ENCODE measurements around the gene CACNA1H.

The CACNA1H gene

DNA sequence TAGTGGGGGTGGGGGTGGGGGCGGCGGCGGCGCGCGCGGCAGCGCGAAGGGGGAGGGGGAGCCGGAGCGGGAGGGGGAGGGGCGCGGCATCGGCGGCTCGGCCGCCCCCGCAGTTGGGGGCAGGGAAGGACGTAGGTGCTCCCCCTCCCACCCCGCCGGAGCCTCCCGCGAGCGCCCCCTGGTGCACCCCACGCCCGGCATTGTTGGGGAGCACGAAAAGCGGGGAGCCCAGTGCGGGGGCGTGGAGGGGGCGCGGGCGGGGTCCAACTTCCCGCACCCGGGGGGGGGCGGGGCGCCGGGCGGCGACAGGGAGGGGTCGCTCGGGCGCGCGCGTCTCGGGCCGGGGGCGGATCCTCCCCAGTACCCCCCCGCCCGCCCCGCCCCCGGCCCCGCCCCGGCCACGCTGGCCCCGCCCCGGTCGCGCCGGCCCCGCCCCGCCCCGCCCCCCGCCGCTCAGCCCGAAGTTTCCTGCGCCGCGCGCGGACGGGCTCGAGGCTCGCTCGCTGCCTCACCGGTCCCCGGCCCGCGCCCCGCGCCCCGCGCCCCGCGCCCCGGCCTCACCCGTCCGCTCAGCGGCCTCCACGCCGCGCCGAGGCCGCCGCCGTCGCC lies at the start of gene CACNA1H:
Gene CACNA1H (plus strand): TSS at position 456 of the 609 bp plus-strand sequence. CDS start 632 bp downstream, outside the sequence.
- DNase-seq = no peak

DNA sequence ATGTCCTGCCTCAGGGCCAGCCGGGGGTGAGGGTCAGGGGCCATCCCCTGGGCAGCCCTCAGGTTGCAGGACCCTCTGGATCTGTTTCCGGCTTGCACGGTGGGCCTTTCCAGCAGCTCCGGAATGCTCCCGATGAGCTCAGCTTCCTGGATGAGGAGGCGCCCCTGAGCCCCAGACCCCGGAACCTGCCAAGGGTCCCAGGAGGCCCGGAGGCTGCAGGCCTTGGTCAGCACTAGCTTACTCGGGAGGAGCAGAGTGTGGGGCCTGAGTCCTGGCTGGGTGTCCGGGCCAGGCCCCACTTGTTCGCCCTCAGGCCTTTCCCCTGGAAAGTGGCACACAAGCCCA lies 49.3 kb upstream of the CACNA1H start:
- no peak for DNase-seq

DNA sequence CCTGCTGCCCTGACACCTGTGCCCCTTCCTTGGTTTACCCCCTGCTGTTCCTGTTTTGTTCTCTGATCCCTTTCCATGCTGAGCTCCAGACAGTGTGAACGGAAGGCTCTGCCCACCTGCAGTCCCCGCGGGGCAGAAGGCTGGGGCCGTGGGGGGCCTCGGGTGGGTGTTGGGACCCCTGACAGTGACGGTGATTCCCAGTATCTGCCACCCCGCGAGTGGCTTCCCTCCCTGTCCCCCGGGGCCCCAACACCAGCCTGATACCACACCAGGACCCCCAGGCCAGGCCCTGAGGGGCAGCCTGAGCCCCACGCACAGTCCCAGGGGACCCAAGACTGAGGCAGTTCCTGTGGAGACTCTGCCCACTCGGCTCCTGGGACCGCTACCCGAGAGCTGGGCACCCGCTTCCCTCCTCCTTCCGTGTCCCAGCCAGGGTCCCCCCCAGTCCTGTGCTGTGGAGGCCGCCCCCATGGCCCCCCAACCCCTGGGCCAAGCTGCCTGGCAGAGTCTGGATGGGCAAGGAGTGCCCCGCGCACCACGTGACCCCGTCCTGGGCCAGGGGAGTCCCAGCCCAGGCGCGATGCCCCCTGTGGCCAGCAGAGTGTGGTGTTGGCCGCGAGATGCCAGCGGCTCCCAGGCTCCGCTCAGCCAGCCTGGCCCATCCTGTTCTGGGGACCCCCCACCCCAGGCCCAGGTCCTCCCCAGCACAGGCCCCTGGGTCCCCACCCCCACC lies 46.9 kb upstream of the CACNA1H start:
- DNase-seq = peak; percentile 55

DNA sequence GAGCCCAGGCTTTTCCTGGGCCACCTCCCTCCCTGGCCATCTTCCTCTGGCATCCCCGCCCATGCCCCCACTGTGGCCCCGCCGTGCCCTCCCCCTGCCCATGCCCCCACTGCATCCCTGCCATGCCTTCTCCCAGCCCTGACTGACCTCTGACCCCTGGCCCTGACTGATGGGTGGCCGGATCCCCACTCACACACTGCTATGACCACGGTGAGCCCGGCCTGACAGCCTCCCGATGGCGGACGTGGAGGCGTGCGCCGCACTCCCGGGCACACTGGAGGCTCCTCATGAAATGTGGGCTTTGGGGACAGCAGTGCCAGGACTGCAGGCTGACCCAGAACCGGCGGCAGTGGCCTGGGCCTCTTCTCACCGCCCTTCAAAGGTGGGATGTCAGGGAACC lies 46.2 kb upstream of the CACNA1H start:
- DNase-seq = no peak

DNA sequence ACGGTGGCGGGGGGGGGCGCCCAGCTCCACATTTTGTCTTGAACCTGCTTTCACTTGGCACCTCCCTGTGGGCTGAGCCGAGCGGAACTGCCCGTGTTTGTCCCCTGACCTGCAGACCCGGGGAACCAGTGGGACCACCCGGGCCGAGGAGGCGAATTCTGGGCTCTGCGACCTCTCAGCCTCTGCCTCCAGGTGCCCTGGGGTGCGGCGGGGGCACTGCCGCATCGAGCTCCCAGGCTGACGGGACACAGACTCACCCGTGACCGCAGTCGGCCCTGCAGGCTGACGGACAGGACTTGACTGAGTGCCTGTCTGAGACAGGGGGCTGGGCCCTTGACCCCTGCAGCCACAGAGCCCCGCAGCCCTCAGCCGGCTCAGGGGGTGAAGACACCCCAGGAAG lies 45.8 kb upstream of the CACNA1H start:
- no peak for DNase-seq

DNA sequence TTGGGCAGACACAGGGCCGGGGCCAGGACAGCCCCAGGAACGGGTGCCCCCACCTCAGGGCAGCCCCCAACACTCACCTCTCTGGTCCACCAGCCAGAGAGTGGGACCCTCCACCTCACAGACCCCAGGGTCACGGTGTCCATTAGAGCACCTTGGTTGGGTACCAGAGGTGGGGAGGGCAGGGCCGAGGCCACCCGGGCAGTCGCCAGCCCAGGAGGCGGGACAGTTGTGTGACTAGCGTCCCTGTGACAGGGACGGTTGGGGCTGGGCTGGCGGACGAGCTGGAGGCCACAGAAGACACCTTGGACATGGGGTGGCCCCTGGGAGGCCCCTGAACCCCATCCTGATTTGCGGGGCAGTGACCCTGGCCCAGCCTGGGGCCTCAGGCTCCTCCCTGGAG lies 45.2 kb upstream of the CACNA1H start:
- DNase-seq = no peak

DNA sequence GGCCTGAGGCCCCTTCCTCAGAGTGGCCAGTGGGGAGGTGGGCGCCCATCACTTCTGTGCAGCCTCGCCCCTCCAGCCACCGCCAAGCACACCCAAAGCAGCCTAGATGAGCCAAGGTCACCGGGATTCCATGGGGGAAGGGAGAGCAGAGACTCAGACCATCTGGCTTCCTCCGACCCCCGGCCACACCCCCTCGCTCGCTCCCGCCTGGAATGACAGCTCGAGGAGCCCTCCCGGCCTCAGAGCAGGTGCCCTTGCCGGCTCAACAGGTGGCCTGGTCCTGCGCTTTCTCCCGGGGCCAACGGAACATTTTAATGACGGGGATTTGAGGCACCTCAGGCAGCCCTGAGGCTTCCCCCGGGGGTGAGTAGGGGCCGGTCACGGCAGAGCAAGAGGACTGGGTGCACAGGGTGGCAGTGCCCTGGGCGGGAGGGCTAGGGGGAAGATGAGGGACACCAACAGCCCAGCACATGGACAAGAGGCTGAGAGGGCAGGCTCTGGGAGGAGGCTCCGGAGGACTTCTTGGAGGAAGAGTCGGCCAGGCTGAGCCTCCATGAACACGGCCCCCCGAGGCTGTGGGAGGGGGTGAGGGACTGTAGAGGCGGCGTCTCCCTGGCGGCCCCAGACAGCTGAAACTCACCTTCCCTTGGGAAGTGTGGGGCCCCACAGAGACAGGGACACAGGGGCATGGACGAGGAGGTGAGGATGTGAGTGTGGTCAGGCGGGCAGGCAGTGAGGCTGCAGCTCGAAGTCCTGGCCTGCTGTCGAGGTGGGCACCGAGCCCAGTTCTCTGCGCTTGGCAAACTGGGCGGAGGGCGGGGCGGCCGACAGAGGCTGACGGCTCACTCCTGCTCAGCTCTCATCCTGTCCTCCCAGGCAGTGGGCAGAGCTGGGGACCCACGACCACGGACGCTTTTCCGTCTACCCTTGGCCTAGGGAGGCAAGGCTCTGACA lies 44.3 kb upstream of the CACNA1H start:
- no peak for DNase-seq

DNA sequence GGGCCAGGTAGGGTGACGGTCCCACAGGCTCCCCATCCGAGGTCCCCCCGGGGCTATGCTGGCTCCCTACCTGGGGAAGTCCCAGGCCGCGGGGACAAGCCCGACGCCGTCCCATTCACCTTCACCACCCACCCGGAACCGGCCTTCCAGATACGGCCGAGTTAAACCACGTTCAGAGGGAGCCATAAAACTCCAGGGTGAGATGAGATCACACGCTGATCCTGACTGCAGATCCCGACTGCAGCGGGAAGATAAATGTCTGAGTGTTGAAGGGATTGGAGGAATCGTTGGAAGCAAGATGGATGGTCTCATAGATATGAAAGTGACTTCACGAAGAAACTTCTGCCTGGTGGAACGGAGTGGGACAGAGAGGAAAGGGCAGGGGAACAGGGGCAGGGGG lies 43.3 kb upstream of the CACNA1H start:
- DNase-seq = no peak

DNA sequence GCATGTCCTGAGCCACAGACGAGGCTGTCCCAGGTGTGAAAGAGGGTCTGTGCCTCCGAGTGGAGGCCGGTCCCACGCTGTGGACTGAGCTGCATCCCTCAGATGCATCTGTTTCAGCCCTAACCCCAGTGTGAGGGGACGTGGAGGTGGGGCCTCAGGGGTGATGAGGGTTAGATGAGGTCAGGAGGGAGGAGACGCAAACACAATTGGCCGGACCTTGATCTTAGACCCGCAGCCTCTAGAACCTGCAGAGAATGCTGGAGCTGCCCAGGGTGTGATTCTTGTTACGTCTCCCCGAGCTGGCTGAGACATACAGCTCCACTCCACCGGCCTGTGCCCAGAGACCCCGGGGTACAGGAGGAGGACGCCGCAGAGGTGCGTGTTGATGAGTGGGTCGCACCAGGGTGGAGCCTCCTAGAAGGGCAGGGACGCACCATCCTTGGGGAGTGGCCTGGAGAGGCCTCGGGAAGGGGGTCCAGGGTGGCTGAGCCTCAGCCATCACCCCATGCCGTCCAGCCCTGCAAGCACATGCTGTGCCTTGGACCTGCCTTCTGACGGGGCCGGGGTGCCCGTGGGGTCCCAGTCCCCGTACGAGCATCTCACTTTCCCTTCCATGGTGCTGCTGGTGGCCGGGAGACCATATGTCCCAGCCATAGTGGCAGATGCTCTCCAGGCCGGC lies 40.3 kb upstream of the CACNA1H start:
- no peak for DNase-seq

DNA sequence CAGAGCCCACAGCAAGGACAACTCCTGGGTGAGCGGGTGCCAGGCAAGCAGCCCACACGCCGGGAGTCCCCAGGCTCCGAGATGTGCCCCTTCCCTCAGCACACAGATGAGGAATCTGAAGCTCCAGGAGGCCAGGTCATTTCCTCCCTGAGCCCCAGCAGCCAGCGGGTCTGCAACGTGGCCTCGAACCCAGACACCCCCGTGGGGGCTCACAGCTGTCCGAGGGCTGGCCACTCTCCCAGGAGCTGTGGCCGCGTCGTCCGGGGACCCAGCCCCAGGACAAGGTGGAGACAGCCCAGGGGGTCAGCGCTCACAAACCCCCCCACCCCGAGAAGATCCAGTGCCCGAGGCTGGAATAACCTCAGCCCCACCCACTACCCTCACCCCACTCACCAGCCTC lies 39.4 kb upstream of the CACNA1H start:
- no peak for DNase-seq

DNA sequence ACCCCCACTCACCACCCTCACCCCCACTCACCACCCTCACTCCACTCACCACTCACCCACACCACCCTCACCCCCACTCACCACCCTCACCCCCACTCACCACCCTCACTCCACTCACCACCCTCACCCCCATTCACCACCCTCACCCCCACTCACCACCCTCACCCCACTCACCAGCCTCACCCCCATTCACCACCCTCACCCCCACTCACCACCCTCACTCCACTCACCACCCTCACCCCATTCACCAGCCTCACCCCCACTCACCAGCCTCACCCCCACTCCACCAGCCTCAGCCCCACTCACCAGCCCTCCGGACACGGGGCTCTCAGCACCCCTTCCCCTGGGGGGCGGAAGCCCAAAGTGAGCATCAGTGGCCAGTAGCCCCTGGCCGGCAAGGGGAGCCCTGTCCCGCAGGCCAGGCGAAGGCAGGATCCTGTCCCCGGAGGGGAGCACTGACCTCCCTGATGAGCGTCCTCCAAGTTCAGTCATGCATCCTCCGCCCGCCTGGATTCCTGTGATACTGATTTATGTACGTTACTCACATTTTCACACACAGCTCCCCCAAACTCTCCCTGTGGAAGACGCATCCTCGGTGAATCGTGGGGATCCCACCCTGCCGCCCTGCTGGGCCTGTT lies 38.9 kb upstream of the CACNA1H start:
- DNase-seq = no peak

DNA sequence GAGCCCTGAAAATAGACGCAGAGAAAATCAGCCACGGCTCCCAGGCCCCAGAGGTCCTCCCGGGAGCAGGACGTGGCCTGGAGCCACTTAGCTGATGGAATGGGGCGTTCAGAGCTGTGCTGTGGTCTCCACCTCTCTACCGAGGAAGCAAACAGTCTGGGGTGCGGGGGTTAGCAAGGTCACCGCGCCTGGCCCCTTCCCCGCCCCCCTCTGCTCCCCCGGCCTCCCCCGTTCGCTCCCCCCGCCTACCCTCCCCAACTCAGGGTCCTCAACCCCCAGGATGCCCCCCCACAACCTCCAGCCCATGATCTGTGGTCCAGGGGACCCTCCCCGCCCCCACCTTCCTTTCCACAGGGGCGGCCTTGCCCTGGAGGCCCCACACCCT lies 36.2 kb upstream of the CACNA1H start:
- DNase-seq = no peak

DNA sequence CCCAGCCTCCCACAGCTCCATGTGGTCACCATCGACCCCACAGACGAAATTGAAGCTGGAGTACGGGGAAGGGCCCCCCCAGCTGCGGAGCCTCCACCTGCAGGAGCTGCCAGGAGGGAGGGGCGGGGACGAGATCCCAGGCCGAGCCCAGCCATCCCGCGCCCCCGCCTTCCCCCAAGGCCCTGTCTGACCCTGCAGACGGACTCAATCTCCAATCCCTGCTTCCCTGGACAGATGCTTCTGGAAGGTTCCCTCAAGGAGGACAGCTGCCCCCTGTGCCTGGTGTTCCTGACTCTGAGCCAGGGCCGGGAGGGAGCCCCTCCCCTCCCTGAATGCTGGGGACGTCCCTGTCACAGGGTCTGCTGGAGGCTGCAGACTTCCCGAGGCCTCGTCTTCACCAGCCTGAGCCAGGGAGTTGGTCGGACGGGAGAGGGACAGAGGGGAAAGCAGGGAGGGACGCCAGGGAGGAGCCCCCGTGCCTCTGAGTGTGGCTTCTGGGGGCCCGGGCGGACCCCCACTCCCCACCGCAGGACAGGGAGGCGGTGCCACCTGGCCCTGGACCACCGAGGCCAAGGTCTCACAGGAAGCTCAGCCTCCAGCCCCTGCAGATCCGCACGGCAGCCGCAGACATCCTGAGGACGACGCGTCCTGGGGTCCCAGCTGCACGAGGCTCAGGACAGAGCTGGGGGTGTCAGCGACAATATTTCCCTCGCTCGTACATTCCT lies 35.6 kb upstream of the CACNA1H start:
- no peak for DNase-seq

DNA sequence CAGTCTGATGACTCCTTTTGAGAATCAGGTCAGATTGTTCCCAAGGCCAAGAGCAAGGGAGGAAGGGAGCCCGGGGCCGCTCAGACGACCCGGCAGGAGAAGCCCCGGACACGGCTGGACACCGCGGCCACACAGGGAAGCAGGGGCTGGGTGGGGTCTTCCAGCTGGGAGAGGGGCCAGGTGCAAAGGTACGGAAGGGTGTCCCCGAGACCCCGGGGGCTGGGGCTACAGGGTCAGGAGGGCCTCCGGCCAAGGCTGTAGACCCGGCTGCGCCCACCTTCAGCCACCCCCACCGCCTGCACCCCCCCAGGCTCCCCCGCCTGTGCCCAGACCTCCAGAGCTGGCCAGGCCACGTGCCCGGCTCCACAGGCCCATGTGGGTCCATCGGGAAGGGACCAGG lies 35.0 kb upstream of the CACNA1H start:
- DNase-seq = no peak

DNA sequence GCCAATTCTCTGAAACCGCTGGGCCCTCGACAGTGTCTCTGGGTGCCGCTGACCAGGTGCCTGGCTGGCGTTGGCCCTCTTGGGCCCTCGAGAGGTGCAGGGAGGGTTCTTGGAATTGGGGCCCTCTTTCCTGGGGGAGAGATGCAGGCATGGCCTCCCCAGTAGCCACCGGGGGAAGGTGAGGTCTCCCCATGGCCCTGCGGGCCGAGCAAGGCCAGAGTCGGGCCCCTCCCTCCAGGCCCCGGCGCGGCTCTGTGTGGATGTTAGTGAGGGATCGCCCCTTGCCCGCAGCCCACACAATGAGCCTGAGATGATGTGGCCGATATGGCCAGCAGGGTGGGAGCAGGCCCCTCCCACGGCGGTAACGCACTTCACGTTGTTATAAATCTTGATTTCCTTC lies 33.8 kb upstream of the CACNA1H start:
- no peak for DNase-seq

DNA sequence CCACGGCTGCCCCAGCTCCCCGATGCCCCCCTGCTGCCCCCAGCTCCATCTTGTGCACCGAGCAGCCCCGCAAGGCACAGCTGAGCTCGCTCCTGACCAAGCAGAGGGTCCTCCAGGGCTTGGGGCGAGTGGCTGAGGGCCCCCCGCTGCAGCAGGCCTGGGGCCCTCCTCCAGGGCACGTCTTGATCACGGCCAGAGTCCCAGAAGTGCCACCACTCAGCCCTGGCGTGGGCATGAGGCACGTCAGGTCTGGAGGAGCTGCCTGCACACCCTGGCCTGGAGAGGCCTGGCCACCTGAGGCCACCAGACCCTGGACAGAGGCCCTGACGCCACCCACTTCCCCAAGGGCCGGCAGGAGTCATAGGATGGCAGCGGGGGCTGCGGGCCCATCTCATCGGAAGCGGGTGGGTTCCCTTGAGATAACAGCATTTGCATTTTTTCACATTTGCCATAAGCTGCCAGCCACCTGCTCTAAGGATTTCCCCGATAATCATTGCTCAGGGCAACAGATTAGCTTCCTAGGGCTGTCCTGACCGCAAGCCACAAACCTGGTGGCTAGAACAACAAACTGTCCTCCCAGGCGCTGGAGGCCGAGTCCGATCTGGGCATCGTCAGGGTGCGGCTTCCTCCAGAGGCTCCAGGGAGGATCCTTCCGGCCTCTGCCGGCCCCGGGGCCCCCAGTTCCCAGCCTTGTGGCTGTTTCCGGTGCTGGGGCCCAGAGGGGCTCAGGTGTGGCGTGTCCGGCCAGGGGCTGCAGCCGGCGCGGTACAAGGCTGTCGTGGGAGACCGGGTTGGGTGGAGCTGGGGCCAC lies 32.9 kb upstream of the CACNA1H start:
- no peak for DNase-seq

DNA sequence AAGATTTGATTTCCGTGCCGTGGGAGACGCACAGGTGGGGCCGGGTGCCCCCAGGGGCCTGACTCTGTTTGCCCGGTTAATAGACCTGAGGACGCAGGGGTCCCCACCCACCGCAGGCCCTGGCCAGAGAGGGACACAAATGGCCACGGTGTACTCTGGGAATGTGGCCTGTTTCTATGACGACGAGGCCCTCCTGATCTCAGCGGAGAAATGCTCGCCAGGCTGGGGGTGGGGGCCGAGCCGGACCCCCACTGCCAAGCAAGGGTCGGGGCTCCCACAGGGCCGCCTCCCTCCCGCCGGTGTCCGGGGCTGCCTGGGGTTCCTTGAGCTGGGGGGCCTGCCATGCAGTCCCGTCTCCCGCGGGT lies 32.3 kb upstream of the CACNA1H start:
- no peak for DNase-seq

DNA sequence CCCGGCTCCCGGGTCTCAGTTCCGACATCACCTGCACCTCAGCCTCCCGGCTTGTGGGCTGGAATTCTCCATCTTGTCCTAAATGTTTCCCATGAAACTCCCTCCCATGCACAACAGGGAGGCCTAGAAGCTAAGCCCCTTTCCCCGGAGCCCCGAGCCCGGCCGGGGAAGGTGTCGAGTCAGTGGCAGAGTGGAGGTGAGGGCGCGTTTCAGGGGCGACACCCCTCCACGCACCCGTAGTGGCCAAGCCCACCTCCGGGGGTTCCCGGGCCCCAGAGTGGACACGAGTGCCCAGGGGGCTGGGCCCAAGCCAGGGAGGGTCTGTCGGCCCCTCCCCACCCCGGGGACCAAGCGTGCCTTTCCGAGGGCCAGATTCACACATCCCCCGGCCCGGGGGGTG lies 31.9 kb upstream of the CACNA1H start:
- no peak for DNase-seq

DNA sequence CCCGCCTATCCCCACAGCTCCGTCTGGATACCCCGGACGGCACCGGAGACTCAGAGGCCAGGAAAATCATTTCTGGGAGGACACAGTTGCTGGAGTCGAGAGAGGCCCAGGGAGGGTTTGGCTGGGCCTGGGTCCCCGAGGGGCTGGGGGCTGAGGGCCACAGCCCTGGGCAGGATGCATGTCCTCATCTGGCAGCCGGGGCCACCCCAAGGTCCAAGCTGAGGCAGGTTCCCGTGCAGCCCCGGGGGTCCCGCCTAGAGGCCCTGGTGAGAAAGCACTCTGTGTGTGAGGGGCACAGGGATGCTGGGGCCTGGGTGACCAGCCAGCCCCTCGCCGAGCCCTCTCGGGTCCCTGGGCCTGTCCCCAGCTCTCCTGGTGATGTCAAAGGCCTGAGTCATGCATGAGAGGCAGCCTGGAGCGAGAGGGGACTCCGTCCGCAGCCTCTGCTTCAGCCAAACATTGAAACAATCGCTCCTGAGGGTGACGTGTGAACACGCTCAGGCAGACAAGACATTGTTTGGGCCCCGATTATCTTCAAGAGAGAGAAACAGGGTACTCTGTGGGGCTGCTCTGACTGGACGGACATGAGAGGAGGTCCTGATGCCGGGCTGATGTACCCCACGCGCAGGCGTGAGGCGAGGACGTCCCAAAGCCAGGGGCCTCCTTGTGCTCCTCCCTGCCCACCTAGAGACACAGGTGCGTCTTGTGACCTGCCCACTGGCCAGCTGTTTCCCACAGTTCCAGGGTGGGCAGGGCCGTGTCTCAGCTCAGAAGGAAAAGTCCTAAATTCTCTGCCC lies 31.1 kb upstream of the CACNA1H start:
- DNase-seq = no peak

DNA sequence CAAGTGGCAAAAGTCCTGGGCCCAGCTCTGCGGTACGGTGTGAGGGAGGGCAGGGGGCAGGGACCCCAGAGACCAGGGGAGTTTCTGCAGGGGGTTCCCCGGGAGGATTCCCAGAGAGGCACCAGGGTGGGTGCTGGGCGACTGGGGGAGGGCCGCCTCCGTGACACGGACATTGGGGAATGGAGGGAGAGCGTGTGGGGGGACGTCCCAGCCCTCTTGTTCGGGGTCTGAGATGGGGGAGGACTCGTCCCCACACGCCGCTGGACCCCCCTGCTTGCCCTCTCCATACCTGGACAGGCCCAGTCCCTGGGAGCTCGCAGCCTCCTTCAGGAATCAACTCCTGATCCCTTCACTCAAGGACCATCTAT lies 30.5 kb upstream of the CACNA1H start:
- DNase-seq = no peak
